Posterior cingulate gyrus (tissue), 11 donors: ENCODE data around the gene SPATA24.
"Not testable (repeated sequence)": the region's sequence is repeated elsewhere in the genome, so short reads cannot be mapped to it uniquely, and the experiment has no call there.

ENCODE experiments used
- DNase-seq, 10 donors: peaks; one replicate each; pipeline versions ENCODE4 v3.0.0 to v3.0.0-alpha.2; 2020 to 2021; ENCODE audit warnings: mixed read lengths in 3 of 10
- intact Hi-C: fragments of 100-400 bp; cut with DNase I; formaldehyde crosslinking; loops from one replicate; pipeline ENCODE4 v1.15.1; 2023

The SPATA24 gene

DNA sequence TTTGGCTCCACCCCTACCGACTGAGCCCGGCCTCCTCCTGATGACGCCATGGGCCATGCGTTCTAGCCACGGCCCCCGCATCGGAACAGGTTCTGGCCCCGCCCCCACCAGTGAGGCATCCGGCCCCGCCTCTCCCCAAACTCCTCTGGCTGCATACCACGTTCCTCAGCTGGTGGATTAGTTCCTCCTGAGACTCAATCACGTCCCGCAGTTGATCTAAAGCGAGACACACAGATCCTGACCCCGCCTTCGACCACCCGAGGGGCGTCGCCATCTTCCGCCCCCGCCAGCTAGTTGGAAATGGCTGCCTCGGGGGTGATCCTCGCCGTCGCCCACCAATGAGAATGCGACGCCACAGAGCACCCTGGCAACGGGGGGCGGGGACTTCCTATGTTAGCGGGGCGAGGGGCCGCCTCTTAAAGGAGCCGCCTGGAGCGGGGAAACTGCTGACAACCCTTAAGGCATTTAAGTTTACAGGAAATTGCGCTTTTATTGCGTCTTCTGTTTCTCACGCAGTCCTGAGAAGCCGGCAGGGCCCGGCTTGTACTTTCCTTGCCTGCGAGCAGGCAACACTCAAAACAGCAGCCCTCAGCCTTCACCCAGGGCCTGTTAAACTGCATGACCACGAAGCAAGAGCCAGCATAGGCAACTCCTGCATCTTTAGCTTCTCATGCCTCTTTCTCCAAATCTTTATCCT, at the start of gene SPATA24:
Gene SPATA24 (minus strand): TSS at position 303 of the 697 bp plus-strand sequence. CDS start 29 bp downstream, at position 274.
- DNase-seq: peak; percentile 94 to 100 (median 98)
- intact Hi-C loops: loop anchor here (2.0 kb wide), 1 partner anchor 61 kb away; no protein-coding TSS in a partner anchor

DNA sequence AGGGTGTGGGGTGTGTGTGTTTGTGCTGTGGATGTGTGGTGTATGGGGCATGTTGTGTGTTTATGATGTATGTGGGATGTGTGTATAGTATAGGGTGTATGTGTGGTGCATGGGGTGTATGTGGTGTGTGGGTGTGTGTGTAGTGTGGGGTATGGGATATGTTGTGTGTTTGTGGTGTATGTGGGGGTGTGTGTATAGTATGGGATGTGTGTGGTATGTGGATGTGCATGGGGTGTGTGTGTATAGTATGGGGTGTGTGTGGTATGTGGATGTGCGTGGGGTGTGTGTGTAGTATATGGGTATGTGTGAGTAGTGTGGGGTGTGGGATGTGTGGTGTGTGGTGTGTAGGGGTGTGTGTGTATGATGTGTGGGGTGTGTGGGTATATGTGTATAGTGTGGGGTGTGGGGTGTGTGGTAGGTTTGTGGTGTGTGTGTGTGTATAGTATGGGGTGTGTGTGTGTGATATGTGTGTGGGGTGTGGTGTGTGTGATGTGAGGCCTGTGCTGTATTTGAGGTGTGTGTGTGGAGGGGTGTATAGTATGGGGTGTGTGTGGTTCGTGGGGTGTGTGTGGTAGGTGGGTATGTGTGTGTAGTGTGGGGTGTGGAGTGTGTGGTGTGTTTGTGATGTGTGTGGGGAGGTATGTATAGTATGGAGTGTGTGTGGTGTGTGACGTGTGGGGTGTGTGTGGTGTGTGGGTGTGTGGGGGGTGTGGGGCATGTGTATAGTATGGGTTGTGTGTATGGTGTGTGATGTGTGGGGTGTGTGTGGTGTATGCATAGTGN, 48.2 kb upstream of the SPATA24 start:
- intact Hi-C loops: no loop called here
- DNase-seq: no peak

GRCh38 chr5:139451176-139451575, 47.3 kb upstream of the SPATA24 start:
- intact Hi-C loops: no loop called here
- DNase-seq: no peak

DNA sequence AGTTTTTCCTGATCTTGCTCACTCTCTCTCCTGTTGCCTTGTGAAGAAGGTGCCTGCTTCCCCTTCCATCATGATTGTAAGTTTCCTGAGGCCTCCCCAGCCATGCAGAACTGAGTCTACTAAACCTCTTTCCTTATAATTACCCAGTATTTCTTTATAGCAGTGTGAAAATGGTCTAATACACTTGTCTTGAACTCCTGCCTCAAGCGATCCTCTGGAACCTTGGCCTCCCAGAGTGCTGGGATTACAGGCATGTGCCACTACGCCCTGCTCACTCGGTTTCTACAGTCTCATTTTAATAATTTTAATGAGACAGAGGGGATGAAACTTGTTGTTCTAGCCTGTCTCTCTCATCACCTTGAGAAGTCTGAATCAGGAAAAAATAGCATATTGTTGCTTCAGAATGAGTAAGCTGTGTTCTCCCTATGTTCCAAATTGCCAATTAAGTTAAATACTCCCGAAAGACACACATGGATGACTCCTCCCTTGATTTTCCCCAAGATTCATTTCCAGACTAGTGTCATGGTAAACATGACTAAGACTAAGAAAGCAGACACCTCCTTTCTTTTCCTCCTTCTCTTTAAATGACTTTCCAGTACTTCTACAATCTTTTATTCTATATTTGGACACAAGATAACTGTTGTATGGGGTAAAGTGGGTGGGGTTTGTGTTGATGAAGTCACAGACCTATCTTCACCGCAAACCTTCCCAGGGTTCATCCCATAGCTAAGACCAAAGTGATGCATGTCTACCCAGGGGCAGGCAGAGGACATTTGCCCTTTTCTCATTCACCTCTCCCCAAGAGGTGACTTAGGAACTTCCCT, 43.3 kb upstream of the SPATA24 start:
- no peak for DNase-seq
- intact Hi-C loops: no loop called here

GRCh38 chr5:139445325-139446170, 41.7 kb upstream of the SPATA24 start:
- intact Hi-C loops: no loop called here
- no peak for DNase-seq

DNA sequence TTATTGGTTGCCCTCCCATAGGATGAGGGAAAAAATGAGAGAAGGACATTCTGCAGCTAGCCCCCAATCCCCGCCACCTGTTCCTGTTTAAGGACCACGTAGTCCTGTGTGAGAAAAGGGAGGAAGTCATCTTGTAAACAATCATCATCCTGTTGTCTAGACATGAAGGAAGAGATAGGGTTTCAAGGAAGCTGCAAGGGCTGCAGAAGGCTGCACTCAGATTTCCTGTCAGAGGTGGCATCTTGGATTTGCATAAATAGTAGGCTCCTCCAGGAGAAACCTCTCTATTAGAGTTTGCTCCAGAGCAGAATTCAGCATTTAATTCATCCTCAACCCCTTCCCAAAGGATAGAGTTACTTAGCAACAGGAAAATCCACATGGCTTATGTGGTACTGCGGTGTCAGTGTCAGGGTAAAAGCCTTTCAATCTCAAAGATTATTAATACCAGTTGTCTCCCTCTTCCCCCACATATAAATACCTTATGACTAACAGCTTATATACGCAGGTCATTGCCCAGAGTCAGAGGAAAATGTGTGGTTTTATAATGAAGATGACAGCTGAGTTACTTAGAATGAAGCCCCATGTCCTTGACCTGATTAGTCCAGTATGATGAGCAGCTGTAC, 40.1 kb upstream of the SPATA24 start:
- DNase-seq: no peak
- intact Hi-C loops: no loop called here

GRCh38 chr5:139440416-139440815, 36.5 kb upstream of the SPATA24 start:
- DNase-seq, intact Hi-C loops: not testable (repeated sequence)

DNA sequence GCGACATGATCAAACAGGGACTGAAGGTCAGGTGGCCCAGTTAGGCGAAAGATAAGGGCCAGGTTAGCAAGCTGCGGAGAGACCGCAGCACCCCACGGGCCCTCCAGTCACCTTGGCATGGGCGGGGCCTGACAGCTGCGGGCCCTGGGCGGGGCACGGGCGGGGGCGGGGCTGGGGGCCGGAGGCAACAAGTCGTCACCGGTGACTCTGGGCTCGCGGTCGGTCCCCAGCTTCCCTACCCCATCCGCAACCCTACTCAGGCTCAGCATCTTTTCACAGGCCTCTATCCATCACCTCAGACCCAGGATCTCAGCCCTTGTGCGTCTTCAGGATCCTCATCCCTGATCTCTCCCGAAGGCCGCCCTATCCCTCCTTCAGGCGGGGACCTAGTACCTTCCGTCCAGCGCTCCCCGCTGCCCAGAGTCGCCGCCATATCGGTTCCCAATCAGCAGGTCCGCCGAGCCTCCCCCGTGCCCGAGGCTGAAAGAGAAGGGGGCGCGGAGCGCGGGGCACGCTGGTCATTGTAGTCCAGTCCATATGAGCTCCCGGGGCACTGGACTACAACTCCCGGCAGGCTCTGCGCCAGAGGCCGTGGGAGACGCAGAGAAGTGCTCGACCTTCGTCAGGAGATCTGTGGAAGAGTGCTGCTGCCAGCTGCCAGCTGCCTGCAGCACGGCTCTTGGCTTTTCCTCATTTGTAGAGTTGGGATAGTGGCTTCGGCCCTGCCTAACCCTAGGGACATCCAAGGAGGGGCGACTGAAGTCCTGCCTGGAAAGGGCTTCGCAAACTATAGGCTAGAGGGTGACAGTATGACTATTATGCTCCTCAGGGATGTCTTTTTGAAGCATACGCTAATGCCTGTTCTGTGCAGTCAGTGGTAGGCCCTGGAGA, 35.4 kb upstream of the SPATA24 start, which contains the start of gene DNAJC18:
Gene DNAJC18 (minus strand): TSS at position 513 of the 891 bp plus-strand sequence. CDS start 80 bp downstream, at position 433.
- intact Hi-C loops: loop anchor here (1.0 to 5.0 kb wide), 2 partner anchors 73 to 122 kb away; partner anchors contain the start of gene UBE2D2

GRCh38 chr5:139438707-139439012, 34.8 kb upstream of the SPATA24 start:
- no peak for DNase-seq
- intact Hi-C loops: loop anchor here (1.0 to 5.0 kb wide), 2 partner anchors 74 to 123 kb away; partner anchors contain the start of gene UBE2D2

More for the DNA sequence above, 35.4 kb upstream of the SPATA24 start, which contains the start of gene DNAJC18:
- peak; percentile 95 to 100 (median 98) for DNase-seq

DNA sequence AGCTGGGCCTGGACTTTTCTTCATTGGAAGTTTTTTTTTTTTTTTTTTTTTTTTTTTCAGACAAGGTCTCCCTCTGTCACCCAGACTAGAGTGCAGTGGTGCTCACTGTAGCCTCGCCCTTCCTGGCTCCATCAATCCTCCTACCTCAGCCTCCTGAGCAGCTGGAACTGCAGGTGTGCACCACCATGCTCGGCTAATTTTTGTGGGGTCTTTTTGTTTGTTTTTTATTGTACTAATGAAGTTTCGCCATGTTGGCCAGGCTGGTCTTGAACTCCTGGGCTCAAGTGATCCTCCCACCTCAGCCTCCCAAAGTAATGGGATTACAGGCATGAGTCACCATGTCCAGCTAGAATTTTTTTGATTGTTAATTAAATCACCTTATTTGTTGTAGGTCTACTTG, 31.8 kb upstream of the SPATA24 start:
- intact Hi-C loops: loop anchor here (5.0 kb wide), 1 partner anchor 77 kb away; no protein-coding TSS in a partner anchor

DNA sequence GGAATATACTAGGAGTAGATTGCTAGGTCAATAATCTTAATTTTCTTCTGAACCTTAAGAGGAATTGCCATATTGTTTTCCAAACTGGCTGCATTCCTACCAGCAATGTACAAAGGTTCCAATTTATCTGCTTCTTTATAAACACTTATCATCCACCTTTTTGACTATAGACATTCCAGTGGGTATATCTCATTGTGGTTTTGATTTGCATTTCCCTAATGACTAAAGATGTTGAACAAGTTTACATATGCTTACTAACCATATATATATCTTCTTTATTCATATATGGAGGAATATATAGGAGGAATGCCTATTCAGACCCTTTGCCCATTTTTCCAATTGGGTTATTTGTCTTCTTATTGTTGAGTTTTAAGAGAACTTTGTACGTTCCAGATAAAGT, 27.8 kb upstream of the SPATA24 start:
- intact Hi-C loops: no loop called here
- no peak for DNase-seq

More for the DNA sequence above, 31.8 kb upstream of the SPATA24 start:
- no peak for DNase-seq

DNA sequence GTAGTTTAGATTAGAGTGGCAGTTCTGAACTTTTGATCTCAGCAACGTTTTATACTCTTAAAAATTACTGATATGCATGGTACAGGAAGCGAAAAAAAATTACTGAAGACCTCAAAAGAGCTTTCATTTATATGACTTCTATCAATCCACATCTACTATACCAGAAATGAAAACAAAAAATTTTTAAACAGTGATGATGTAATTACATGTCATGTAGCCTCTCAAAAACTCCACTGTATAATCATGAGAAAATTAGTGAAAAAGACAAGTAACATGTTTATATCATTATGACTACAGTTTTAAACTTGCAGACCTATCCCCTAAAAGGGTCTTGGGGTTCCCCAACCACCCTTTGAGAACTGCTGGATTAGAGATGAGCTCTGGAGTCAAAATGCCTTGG, 26.1 kb upstream of the SPATA24 start:
- DNase-seq: no peak
- intact Hi-C loops: no loop called here

GRCh38 chr5:139426203-139426885, 22.5 kb upstream of the SPATA24 start:
- intact Hi-C loops: no loop called here
- DNase-seq: no peak

DNA sequence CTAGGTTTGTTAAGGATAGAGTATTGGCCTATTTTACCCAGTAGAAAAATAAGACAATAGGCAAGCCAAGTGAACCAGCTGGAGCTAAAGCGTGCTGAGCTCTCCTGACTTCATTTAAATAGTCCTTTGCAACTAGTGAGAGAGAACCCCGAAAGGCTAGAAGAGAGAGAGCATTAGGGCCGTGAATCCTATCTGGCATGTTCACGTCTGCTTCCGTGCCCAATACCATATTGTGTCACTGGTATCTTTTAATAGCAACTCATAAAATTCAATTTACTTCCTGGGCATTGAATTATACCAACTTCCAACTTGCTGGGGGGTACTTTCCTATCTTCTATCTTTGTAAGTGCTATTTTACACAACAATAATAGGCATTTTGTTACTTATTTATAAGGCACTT, 21.6 kb upstream of the SPATA24 start:
- DNase-seq: no peak
- intact Hi-C loops: no loop called here

DNA sequence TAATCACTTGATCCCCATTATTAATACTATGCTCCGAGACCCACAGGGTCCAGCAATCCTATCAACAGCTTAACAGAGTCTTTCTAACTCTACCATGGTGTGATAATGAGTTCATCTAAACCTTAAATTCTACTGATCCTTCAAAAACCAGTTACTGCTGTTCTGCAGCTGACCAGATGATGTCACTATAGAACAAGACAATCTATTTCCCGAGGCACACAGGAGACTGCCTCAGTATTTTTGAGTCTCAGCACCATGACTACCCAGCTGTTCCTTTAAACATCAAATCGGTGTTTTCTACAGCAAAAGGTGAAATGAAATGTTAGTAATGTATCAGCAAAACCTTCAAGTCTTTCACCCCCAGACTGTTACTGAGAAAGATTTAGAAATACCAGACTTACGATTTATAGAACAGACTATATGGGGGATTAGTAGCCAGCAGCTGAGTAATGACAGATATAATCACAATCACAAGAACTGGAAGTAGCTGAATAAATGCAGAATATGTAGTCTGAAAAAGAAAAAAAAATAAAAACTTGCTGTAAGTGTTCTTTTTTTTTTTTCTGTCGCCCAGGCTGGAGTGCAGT, 18.5 kb upstream of the SPATA24 start:
- no peak for DNase-seq
- intact Hi-C loops: loop anchor here (1.0 to 5.0 kb wide), 3 partner anchors 91 to 345 kb away; no protein-coding TSS in a partner anchor

GRCh38 chr5:139419226-139420192, 15.6 kb upstream of the SPATA24 start:
- DNase-seq: peak in 1 of 10 donors; percentile 5
- intact Hi-C loops: loop anchor here (5.0 kb wide), 2 partner anchors 213 to 348 kb away; no protein-coding TSS in a partner anchor
